GM12878 (cell line): ENCODE measurements around the gene CPVL. TPM values are rescaled to one million over a fixed set of nuclear protein-coding genes. Genes with fewer than 3 reads are reported as not detected.

ENCODE experiments used
- ATAC-seq: fragments of 200-7000 bp; cut with Tn5 transposase; 3 replicates; pipeline ENCODE4 v1.9.1; 2020; ENCODE audit warnings: mild to moderate bottlenecking, moderate library complexity
- BruUV-seq: library from RNA; stranded (reverse); fragments of 400-500 nt; replicated peaks from 2 replicates; lab custom pipeline; 2021; lab: Mats Ljungman, UMichigan
- CTCF ChIA-PET: fragments of 300-600 bp; sonication (Branson Sonifier 250); formaldehyde crosslinking; extraction: SDS; loops from one replicate; lab custom pipeline; 2021; ENCODE audit warnings: inconsistent platforms; lab: Yijun Ruan, JAX
- POLR2A ChIA-PET: fragments of 350-600 bp; formaldehyde crosslinking; extraction: SDS; loops from one replicate; lab custom pipeline; 2021; ENCODE audit warnings: inconsistent platforms; lab: Charles Lee
- RAD21 ChIA-PET: fragments of 300-600 bp; sonication (Branson Sonifier 250); formaldehyde crosslinking; loops from one replicate; lab custom pipeline; 2023; ENCODE audit warnings: antibody characterized with exemption; ENCODE audit not compliant: unreplicated experiment; lab: Charles Lee
- SMC1A ChIA-PET: fragments of 300-600 bp; sonication (Branson Sonifier 250); formaldehyde crosslinking; loops from one replicate; lab custom pipeline; 2023; ENCODE audit not compliant: unreplicated experiment, uncharacterized antibody; lab: Charles Lee
- DNase-seq: peaks from one replicate; pipeline ENCODE4 v3.0.0-alpha.2; 2011; ENCODE audit warnings: low read depth, low spot score
- FAIRE-seq: peaks from 3 replicates; lab custom pipeline; 2011; peaks lifted over from hg19 to GRCh38; lab: Jason Lieb, UNC
- H2AFZ ChIP-seq: 2 replicates; pipeline ENCODE4 v1.6.0; 2011; ENCODE audit warnings: low read depth, low read length, control low read depth; ENCODE audit not compliant: control insufficient read depth
- H3K27ac ChIP-seq: 2 replicates; pipeline ENCODE4 v1.5.1; 2011; ENCODE audit warnings: control low read depth; ENCODE audit not compliant: control insufficient read depth, insufficient read depth
- H3K27me3 ChIP-seq, 2 experiments: replicated peaks in 1 of 2; 2 replicates each; pipeline versions ENCODE4 v1.6.0 to v1.6.1; 2011; ENCODE audit warnings: low read length in 1 of 2; ENCODE audit not compliant: control insufficient read depth in 2 of 2, insufficient read depth in 2 of 2
- H3K36me3 ChIP-seq, 2 experiments: 2 replicates each; pipeline ENCODE4 v1.5.1; 2011; ENCODE audit warnings: low read length in 1 of 2; ENCODE audit not compliant: control insufficient read depth in 2 of 2, insufficient read depth in 2 of 2
- H3K4me1 ChIP-seq: 2 replicates; pipeline ENCODE4 v1.6.1; 2011; ENCODE audit warnings: mild to moderate bottlenecking, low read length, moderate library complexity, mixed read lengths; ENCODE audit not compliant: control insufficient read depth, insufficient read depth
- H3K4me2 ChIP-seq: 2 replicates; pipeline ENCODE4 v1.6.0; 2011; ENCODE audit warnings: control low read depth; ENCODE audit not compliant: control insufficient read depth, insufficient read depth
- H3K4me3 ChIP-seq: fragments of 200-600 bp; sonication (generic); 2 replicates; pipeline ENCODE4 v1.5.1; 2016
- H3K79me2 ChIP-seq: 2 replicates; pipeline ENCODE4 v1.6.0; 2011; ENCODE audit warnings: low read length; ENCODE audit not compliant: control insufficient read depth, insufficient read depth
- H3K9ac ChIP-seq: 2 replicates; pipeline ENCODE4 v1.8.0; 2011; ENCODE audit warnings: low read length, control low read depth, mixed read lengths; ENCODE audit not compliant: control insufficient read depth, insufficient read depth
- H3K9me3 ChIP-seq: replicated peaks from 3 replicates; pipeline ENCODE4 v1.5.1; 2011; ENCODE audit warnings: mild to moderate bottlenecking, low read length; ENCODE audit not compliant: control insufficient read depth, insufficient read depth
- H4K20me1 ChIP-seq: 2 replicates; pipeline ENCODE4 v1.6.0; 2011; ENCODE audit not compliant: control insufficient read depth, insufficient read depth
- BCL3 ChIP-seq: IDR thresholded peaks from 2 replicates; pipeline ENCODE4 v1.6.1; 2011; ENCODE audit warnings: borderline replicate concordance, low read depth, mild to moderate bottlenecking, moderate library complexity, low read length; ENCODE audit not compliant: insufficient read depth, poor library complexity, severe bottlenecking
- BCLAF1 ChIP-seq: fragments of 450-650 bp; IDR thresholded peaks from 2 replicates; pipeline ENCODE4 v1.6.1; 2017; ENCODE audit warnings: antibody characterized with exemption, mild to moderate bottlenecking, moderate library complexity
- E2F8 ChIP-seq: fragments of 450-650 bp; IDR thresholded peaks from 2 replicates; pipeline ENCODE4 v1.6.1; 2018; ENCODE audit warnings: mild to moderate bottlenecking, low read depth, moderate library complexity; ENCODE audit not compliant: partially characterized antibody
- ETV6 ChIP-seq, 2 experiments: fragments of 450-650 bp in 1 of 2; IDR thresholded peaks in 1 of 2; conservative IDR thresholded peaks in 1 of 2; 2 replicates each; pipeline ENCODE4 v1.6.1; 2014; ENCODE audit warnings: antibody characterized with exemption in 1 of 2, borderline replicate concordance in 1 of 2, low read depth in 1 of 2, mild to moderate bottlenecking in 1 of 2, moderate library complexity in 1 of 2
- NFIC ChIP-seq: IDR thresholded peaks from 2 replicates; pipeline ENCODE4 v1.6.1; 2012; ENCODE audit warnings: low read depth, mild to moderate bottlenecking, inconsistent platforms, low read length, moderate library complexity
- NFYB ChIP-seq: IDR thresholded peaks from 2 replicates; pipeline ENCODE4 v1.6.1; 2011; ENCODE audit warnings: low read depth, mild to moderate bottlenecking, low read length, improper control_type of control experiment, moderate library complexity; ENCODE audit not compliant: insufficient read depth
- RAD21 ChIP-seq: IDR thresholded peaks from 2 replicates; pipeline ENCODE4 v1.6.1; 2011; ENCODE audit warnings: mild to moderate bottlenecking, low read depth, low read length, moderate library complexity; ENCODE audit not compliant: insufficient read depth
- SKIL ChIP-seq: fragments of 450-650 bp; IDR thresholded peaks from 2 replicates; pipeline ENCODE4 v1.6.1; 2017; ENCODE audit warnings: mild to moderate bottlenecking, low read depth, inconsistent platforms; ENCODE audit not compliant: poor library complexity, severe bottlenecking
- WGBS: methylation state at CpG from one replicate; pipeline ENCODE4 v1.1.6; 2016; ENCODE audit warnings: low lambda C conversion rate; ENCODE audit not compliant: insufficient replicate concordance, insufficient coverage; ENCODE audit errors: missing lambda C conversion rate; 5-methylcytosine and 5-hydroxymethylcytosine counted together
- in situ Hi-C: fragments of 300-500 bp; cut with MboI; formaldehyde crosslinking; loops from 9 replicates; pipeline ENCODE4 v1.14.3; 2018; ENCODE audit warnings: mixed read lengths
- intact Hi-C: fragments of 100-400 bp; cut with micrococcal nuclease; formaldehyde crosslinking; loops from one replicate; pipeline ENCODE4 v1.14.2; 2022; ENCODE audit not compliant: unreplicated experiment
- polyA plus RNA-seq, 11 experiments: library from polyadenylated mRNA; depleted of rRNA in 4 of 11; unstranded in 6 of 11; stranded (reverse) in 5 of 11; fragments of >200 nt; fragmentation: Nextera tagmentation in 4 of 11; fragmentation: Illumina TruSeq in 1 of 11; extraction: Ambion mirVana in 4 of 11; extraction: Trizol in 1 of 11; gene quantifications; 1 replicate in 1 of 11; 2 replicates in 10 of 11; pipeline versions ENCODE4 v1.2.1 to v1.2.3, GENCODE V29; 2011 to 2016; ENCODE audit warnings: inconsistent platforms in 2 of 11, missing spikeins in 2 of 11, low read depth in 1 of 11
- total RNA-seq, 4 experiments: library from RNA; depleted of rRNA in 3 of 4; stranded (reverse); fragments of >200 nt in 3 of 4; fragmentation: Illumina TruSeq in 1 of 4; extraction: Trizol in 1 of 4; gene quantifications; 2 replicates each; pipeline versions ENCODE4 v1.2.1 to v1.2.3, GENCODE V29; 2013 to 2021

Gene CPVL
- total and polyA plus RNA-seq, 10 of the 15 experiments (the other 5 are each of a cell fraction or from before 2014, with no cell fraction given): 0.59 TPM; not detected in 9

- Histone ChIP-seq H3K4me3 (0 out of 2 replicates have a peak within 1 kb of the TSS, but pooled peaks have one; percentile 34), H2AFZ (no peak within 1 kb of the TSS), H4K20me1 (no peaks in the 10 kb centered on the region), H3K4me2 (peak within 1 kb of the TSS; percentile 44; the same call in 1 of the 2 replicates), H3K36me3 (no peaks in the 10 kb centered on the region), H3K4me1 (no peaks in the 10 kb centered on the region), H3K27ac (no peak within 1 kb of the TSS), H3K9ac (no peak within 1 kb of the TSS; the same call in 1 of the 2 replicates), H3K27me3 (peaks cover 3 to 17% of the 10 kb centered on the region in 2 experiments), H3K9me3 (no peaks in the 10 kb centered on the region), H3K79me2 (no peaks in the 10 kb centered on the region)
- ATAC-seq: peak; percentile 73
- CTCF ChIA-PET: interaction anchor here (1.6 kb wide), 1 partner anchor 44 kb away, joined by 3 read pairs; no protein-coding TSS in a partner anchor
- in situ Hi-C loops: loop anchor here (5.0 kb wide), 1 partner anchor 212 kb away; no protein-coding TSS in a partner anchor
- BruUV-seq: no TSS peak
- 2% methylated on average over 63 of the region's 89 CpGs for WGBS
- TF ChIP-seq NFIC (no peak), NFYB (no peak), BCL3 (no peak), SKIL (no peak), BCLAF1 (no peak), E2F8 (no peak), RAD21 (no peak), ETV6 (conservative IDR thresholded peaks at IDR 0.05 in 1 of 2, IDR thresholded peaks at IDR 0.05 in 1 of 2; ENCODE audit: borderline replicate concordance in 1 of 2, low read depth in 1 of 2) (no peak)
- no peak for FAIRE-seq
- no peak for DNase-seq
- intact Hi-C loops: loop anchor here (5.0 kb wide), 1 partner anchor 92 kb away; no protein-coding TSS in a partner anchor
- RAD21 ChIA-PET: no interaction called here
- SMC1A ChIA-PET: no interaction called here
- POLR2A ChIA-PET: no interaction called here
Measured at GRCh38 chr7:29194594-29195427, 48.5 kb upstream of the CPVL start, which contains the start of gene CHN2. Gene CHN2, plus strand, starts transcription at chr7:29194775.
